A549 (cell line): ENCODE measurements around the gene IL36B. TPM values are rescaled to one million over a fixed set of nuclear protein-coding genes. Genes with fewer than 3 reads are reported as not detected.

ENCODE experiments used
- ATAC-seq, 2 experiments: fragments of 200-7000 bp in 1 of 2; fragments of >200 bp in 1 of 2; cut with Nextera tagmentation in 1 of 2; cut with Tn5 transposase in 1 of 2; 3 replicates each; pipeline versions ENCODE4 v1.8.0 to v1.9.1; 2018 to 2020; ENCODE audit warnings: mild to moderate bottlenecking in 1 of 2, moderate library complexity in 1 of 2
- CTCF ChIA-PET: fragments of 300-600 bp; sonication (Branson Sonifier 250); formaldehyde crosslinking; extraction: SDS; loops from one replicate; lab custom pipeline; 2021; ENCODE audit warnings: antibody characterized with exemption, inconsistent platforms; lab: Yijun Ruan, JAX
- POLR2A ChIA-PET: fragments of 350-600 bp; formaldehyde crosslinking; extraction: SDS; loops from one replicate; lab custom pipeline; 2021; ENCODE audit warnings: antibody characterized with exemption, inconsistent platforms; lab: Yijun Ruan, JAX
- DNase-seq, 2 experiments: peaks; one replicate each; pipeline versions ENCODE4 v3.0.0 to v3.0.0-alpha.2; 2011 to 2016; ENCODE audit warnings: low read depth in 1 of 2, low spot score in 1 of 2
- FAIRE-seq: peaks from 2 replicates; lab custom pipeline; 2011; peaks lifted over from hg19 to GRCh38; lab: Jason Lieb, UNC
- H3K27ac ChIP-seq, 2 experiments: fragments of >200 bp; sonication (Bioruptor Twin); formaldehyde crosslinking; 3 replicates each; pipeline ENCODE4 v1.5.1; 2016 to 2017
- H3K4me1 ChIP-seq: fragments of >200 bp; sonication (Bioruptor Twin); formaldehyde crosslinking; 3 replicates; pipeline ENCODE4 v1.6.1; 2016
- H3K4me2 ChIP-seq: fragments of >200 bp; sonication (Bioruptor Twin); formaldehyde crosslinking; 3 replicates; pipeline ENCODE4 v1.6.1; 2016
- H3K4me3 ChIP-seq: fragments of >200 bp; sonication (Bioruptor Twin); formaldehyde crosslinking; 3 replicates; pipeline ENCODE4 v1.5.1; 2016
- H3K9me3 ChIP-seq: fragments of >200 bp; sonication (Bioruptor Twin); formaldehyde crosslinking; 3 replicates; pipeline ENCODE4 v1.6.1; 2016
- ATOH8 ChIP-seq: fragments of 250-450 bp; sonication (Bioruptor Pico); IDR thresholded peaks from 2 replicates; pipeline ENCODE4 v1.5.0; 2020; ENCODE audit warnings: low read depth, mild to moderate bottlenecking, moderate library complexity
- BHLHE40 ChIP-seq: IDR thresholded peaks from 2 replicates; pipeline ENCODE4 v1.6.1; 2012; ENCODE audit warnings: low read depth, low read length, inconsistent platforms
- CBX8 ChIP-seq: fragments of 200-600 bp; sonication (generic); IDR thresholded peaks from 2 replicates; pipeline ENCODE4 v1.6.1; 2016
- CEBPB ChIP-seq, 2 experiments: fragments of >200 bp in 1 of 2; sonication (Bioruptor Twin) in 1 of 2; formaldehyde crosslinking in 1 of 2; IDR thresholded peaks; 2 replicates each; pipeline ENCODE4 v1.6.1; 2012 to 2016
- CTCF ChIP-seq: fragments of >200 bp; sonication (Bioruptor Twin); formaldehyde crosslinking; IDR thresholded peaks from 3 replicates; pipeline ENCODE4 v1.5.1; 2016
- EHF ChIP-seq: fragments of 250-450 bp; sonication (Bioruptor Pico); IDR thresholded peaks from 2 replicates; pipeline ENCODE4 v1.5.0; 2020; ENCODE audit warnings: mild to moderate bottlenecking
- EP300 ChIP-seq, 2 experiments: fragments of >200 bp; sonication (Bioruptor Twin); formaldehyde crosslinking; IDR thresholded peaks; 2 replicates in 1 of 2; 3 replicates in 1 of 2; pipeline ENCODE4 v1.6.1; 2016 to 2017
- FOSB ChIP-seq: fragments of 250-450 bp; sonication (Bioruptor Pico); IDR thresholded peaks from 2 replicates; pipeline ENCODE4 v1.5.0; 2020; ENCODE audit warnings: mild to moderate bottlenecking, moderate library complexity
- GATA3 ChIP-seq: IDR thresholded peaks from 2 replicates; pipeline ENCODE4 v1.6.1; 2012; ENCODE audit warnings: borderline replicate concordance
- HMGXB4 ChIP-seq: fragments of 250-450 bp; sonication (Bioruptor Pico); IDR thresholded peaks from 2 replicates; pipeline ENCODE4 v1.5.0; 2021; ENCODE audit warnings: mild to moderate bottlenecking, moderate library complexity, borderline replicate concordance
- JUNB ChIP-seq: fragments of >200 bp; sonication (Bioruptor Twin); formaldehyde crosslinking; IDR thresholded peaks from 2 replicates; pipeline ENCODE4 v1.6.1; 2016
- KDM1A ChIP-seq: fragments of 200-600 bp; sonication (generic); IDR thresholded peaks from 2 replicates; pipeline ENCODE4 v1.6.1; 2016; ENCODE audit warnings: low read depth, mild to moderate bottlenecking
- KDM5A ChIP-seq: fragments of 200-600 bp; sonication (generic); IDR thresholded peaks from 2 replicates; pipeline ENCODE4 v1.6.1; 2016; ENCODE audit warnings: antibody characterized with exemption, mild to moderate bottlenecking
- MAFK ChIP-seq: fragments of 450-650 bp; IDR thresholded peaks from 2 replicates; pipeline ENCODE4 v1.6.1; 2014; ENCODE audit not compliant: partially characterized antibody
- MAX ChIP-seq: IDR thresholded peaks from 2 replicates; pipeline ENCODE4 v1.6.1; 2012
- MYC ChIP-seq: IDR thresholded peaks from 2 replicates; pipeline ENCODE4 v1.6.1; 2012; ENCODE audit warnings: mild to moderate bottlenecking, inconsistent platforms, low read length, improper control_type of control experiment, borderline replicate concordance
- POLR2A ChIP-seq: IDR thresholded peaks from 2 replicates; pipeline ENCODE4 v1.6.1; 2012; ENCODE audit warnings: mild to moderate bottlenecking, low read length
- POLR2AphosphoS2 ChIP-seq: conservative IDR thresholded peaks from 2 replicates; pipeline ENCODE4 v1.6.1; 2012; ENCODE audit warnings: low read length, improper control_type of control experiment, inconsistent platforms
- USF2 ChIP-seq: fragments of 450-650 bp; IDR thresholded peaks from 2 replicates; pipeline ENCODE4 v1.6.1; 2014; ENCODE audit warnings: antibody characterized with exemption
- ZSCAN20 ChIP-seq: fragments of 250-450 bp; sonication (Bioruptor Pico); IDR thresholded peaks from 2 replicates; pipeline ENCODE4 v1.8.0; 2022; ENCODE audit warnings: mild to moderate bottlenecking, moderate library complexity
- WGBS: methylation state at CpG from one replicate; pipeline ENCODE4 v1.1.6; 2017; ENCODE audit errors: missing lambda C conversion rate; 5-methylcytosine and 5-hydroxymethylcytosine counted together
- polyA plus RNA-seq, 4 experiments: library from polyadenylated mRNA; depleted of rRNA in 3 of 4; stranded (reverse); fragments of >200 nt; fragmentation: RNase III in 1 of 4; extraction: RNeasy Plus Mini Kit Qiagen cat#74134 plus additional on column Dnase treatment in 1 of 4; gene quantifications; 2 replicates in 3 of 4; 3 replicates in 1 of 4; pipeline ENCODE4 v1.2.3, GENCODE V29; 2011 to 2017

IL36B gene
- polyA plus RNA-seq, 2 of the 4 experiments (the other 2 are of a cell fraction): not detected

GRCh38 chr2:113060396-113060795 lies 7.7 kb upstream of the IL36B start:
- no peak for DNase-seq
- peaks cover 15% of the 10 kb centered on the region for H3K9me3 ChIP-seq
- FAIRE-seq: no peak
- WGBS: 40% methylated on average over 4 of the region's 4 CpGs
- no peak overlapping the region for H3K27ac ChIP-seq
- POLR2A ChIA-PET: no interaction called here
- H3K4me1 ChIP-seq: no peaks in the 10 kb centered on the region
- ATAC-seq: peak in 1 of 2 experiments; percentile 27; a peak in 1 of 6 replicates
- no peak overlapping the region for H3K4me2 ChIP-seq
- no peak for TF ChIP-seq JUNB
- no peak for TF ChIP-seq POLR2A
- TF ChIP-seq MYC: no peak
- TF ChIP-seq EHF (CRISPR knock-in tag): no peak
- TF ChIP-seq CTCF: no peak
- no peak for TF ChIP-seq KDM1A
- no peak for TF ChIP-seq FOSB (CRISPR knock-in tag)
- no peak for TF ChIP-seq CEBPB (IDR thresholded peaks at IDR 0.05)
- TF ChIP-seq MAX: no peak
- TF ChIP-seq EP300 (IDR thresholded peaks at IDR 0.05): no peak
- no peak for TF ChIP-seq HMGXB4 (CRISPR knock-in tag)
- no peak for TF ChIP-seq POLR2AphosphoS2
- no peak for TF ChIP-seq KDM5A
- TF ChIP-seq CBX8: no peak
- no peak for TF ChIP-seq BHLHE40
- TF ChIP-seq MAFK: no peak
- no peak for TF ChIP-seq USF2
- TF ChIP-seq ZSCAN20 (CRISPR knock-in tag): no peak
- no peak for TF ChIP-seq GATA3
- no peak overlapping the region for H3K4me3 ChIP-seq
- CTCF ChIA-PET: interaction anchor here (0.6 to 1.2 kb wide), 2 partner anchors 20 to 330 kb away, joined by 3 to 4 read pairs; no protein-coding TSS in a partner anchor

- Histone ChIP-seq H3K9me3 (peaks cover 16% of the 10 kb centered on the region), H3K27ac (no peak within 1 kb of the TSS), H3K4me2 (no peak within 1 kb of the TSS), H3K4me1 (no peaks in the 10 kb centered on the region), H3K4me3 (no peak within 1 kb of the TSS)
- TF ChIP-seq ATOH8: no peak
- ChIA-PET POLR2A (no interaction called here), CTCF (interaction anchor here (0.6 to 1.5 kb wide), 5 partner anchors 9 to 331 kb away, joined by 3 to 6 read pairs (median 3); partner anchors contain the start of gene IL1F10)
- DNase-seq (no peak), FAIRE-seq (no peak), ATAC-seq (no peak)
- WGBS: 54% methylated on average over 15 of the region's 15 CpGs
Measured at GRCh38 chr2:113058998-113059960, 6.6 kb upstream of the IL36B start, which contains the start of gene IL36RN. Gene IL36RN (plus strand): TSS chr2:113059198. CDS start chr2:113059439, 241 bp downstream.
